SK-N-SH treated with all-trans-retinoic acid at 6 μM for 48 hours (cell line): ENCODE data around the gene PAX5.

ENCODE experiments used
- ATAC-seq: fragments of 200-7000 bp; cut with Tn5 transposase; 3 replicates; pipeline ENCODE4 v1.9.1; 2020; ENCODE audit warnings: mild to moderate bottlenecking, moderate library complexity
- ARNTL ChIP-seq: fragments of 450-650 bp; formaldehyde crosslinking; IDR thresholded peaks from 2 replicates; pipeline ENCODE4 v1.5.0; 2020; ENCODE audit warnings: low read depth, mild to moderate bottlenecking, moderate library complexity, borderline replicate concordance
- BACH2 ChIP-seq: fragments of 250-450 bp; sonication (Bioruptor Pico); IDR thresholded peaks from 2 replicates; pipeline ENCODE4 v1.9.0; 2021; ENCODE audit warnings: mild to moderate bottlenecking, borderline replicate concordance
- CREB5 ChIP-seq: fragments of 250-450 bp; sonication (Bioruptor Pico); IDR thresholded peaks from 2 replicates; pipeline ENCODE4 v1.5.1; 2020; ENCODE audit warnings: low read depth, mild to moderate bottlenecking, moderate library complexity
- CSDC2 ChIP-seq: fragments of 250-450 bp; sonication (Bioruptor Pico); IDR thresholded peaks from 2 replicates; pipeline ENCODE4 v1.5.0; 2020; ENCODE audit warnings: mild to moderate bottlenecking, moderate library complexity
- CSRNP3 ChIP-seq: fragments of 250-450 bp; sonication (Bioruptor Pico); IDR thresholded peaks from 2 replicates; pipeline ENCODE4 v1.5.1; 2021; ENCODE audit warnings: mild to moderate bottlenecking, moderate library complexity
- ESRRG ChIP-seq: fragments of 250-450 bp; sonication (Bioruptor Pico); IDR thresholded peaks from 2 replicates; pipeline ENCODE4 v1.6.1; 2021; ENCODE audit warnings: mild to moderate bottlenecking
- GLIS3 ChIP-seq: fragments of 250-450 bp; sonication (Bioruptor Pico); IDR thresholded peaks from 2 replicates; pipeline ENCODE4 v1.5.0; 2020; ENCODE audit warnings: mild to moderate bottlenecking, moderate library complexity
- ISL1 ChIP-seq: fragments of 250-450 bp; sonication (Bioruptor Pico); IDR thresholded peaks from 2 replicates; pipeline ENCODE4 v2.1.2; 2022; ENCODE audit warnings: mild to moderate bottlenecking, moderate library complexity
- OSR1 ChIP-seq: fragments of 250-450 bp; sonication (Bioruptor Pico); IDR thresholded peaks from 2 replicates; pipeline ENCODE4 v1.8.0; 2022; ENCODE audit warnings: moderate library complexity, mild to moderate bottlenecking, inconsistent platforms
- PATZ1 ChIP-seq: fragments of 250-450 bp; sonication (Bioruptor Pico); IDR thresholded peaks from 2 replicates; pipeline ENCODE4 v1.8.0; 2020; ENCODE audit warnings: mild to moderate bottlenecking, moderate library complexity, borderline replicate concordance
- POU6F1 ChIP-seq: fragments of 250-450 bp; sonication (Bioruptor Pico); IDR thresholded peaks from 2 replicates; pipeline ENCODE4 v1.8.0; 2021; ENCODE audit warnings: low read depth, mild to moderate bottlenecking, moderate library complexity, borderline replicate concordance
- PPARA ChIP-seq: fragments of 250-450 bp; sonication (Bioruptor Pico); IDR thresholded peaks from 2 replicates; pipeline ENCODE4 v1.5.0; 2020; ENCODE audit warnings: mild to moderate bottlenecking, borderline replicate concordance
- SNAI2 ChIP-seq: fragments of 250-450 bp; sonication (Bioruptor Pico); IDR thresholded peaks from 2 replicates; pipeline ENCODE4 v1.5.0; 2020; ENCODE audit warnings: mild to moderate bottlenecking, moderate library complexity
- TCF4 ChIP-seq: fragments of 250-450 bp; sonication (Bioruptor Pico); IDR thresholded peaks from 2 replicates; pipeline ENCODE4 v1.8.0; 2021; ENCODE audit warnings: mild to moderate bottlenecking, moderate library complexity, borderline replicate concordance
- TOX ChIP-seq: fragments of 250-450 bp; sonication (Bioruptor Pico); IDR thresholded peaks from 2 replicates; pipeline ENCODE4 v1.8.0; 2021; ENCODE audit warnings: mild to moderate bottlenecking, moderate library complexity, borderline replicate concordance
- ZFP3 ChIP-seq: fragments of 250-450 bp; sonication (Bioruptor Pico); IDR thresholded peaks from 2 replicates; pipeline ENCODE4 v1.5.0; 2020; ENCODE audit warnings: mild to moderate bottlenecking, moderate library complexity
- ZFP30 ChIP-seq: fragments of 450-650 bp; formaldehyde crosslinking; IDR thresholded peaks from 2 replicates; pipeline ENCODE4 v1.5.0; 2022; ENCODE audit warnings: mild to moderate bottlenecking, moderate library complexity
- ZNF70 ChIP-seq: fragments of 450-650 bp; formaldehyde crosslinking; IDR thresholded peaks from 2 replicates; pipeline ENCODE4 v1.5.0; 2020; ENCODE audit warnings: mild to moderate bottlenecking, moderate library complexity
- ZNF8 ChIP-seq: fragments of 450-650 bp; formaldehyde crosslinking; IDR thresholded peaks from 2 replicates; pipeline ENCODE4 v1.5.0; 2020; ENCODE audit warnings: mild to moderate bottlenecking, moderate library complexity

Gene PAX5

GRCh38 chr9:36808251-36808650 lies 225.8 kb downstream of the PAX5 start (continued):
- TF ChIP-seq PATZ1 (CRISPR knock-in tag), result no peak

GRCh38 chr9:36803961-36804360 lies 230.1 kb downstream of the PAX5 start:
- no peak for ATAC-seq

GRCh38 chr9:36802201-36802920 lies 231.7 kb downstream of the PAX5 start:
- ATAC-seq, result no peak
- TF ChIP-seq PATZ1 (CRISPR knock-in tag), result no peak
- TF ChIP-seq ZFP3 (CRISPR knock-in tag), result no peak
- no peak for TF ChIP-seq ZNF70 (CRISPR knock-in tag)
- TF ChIP-seq CREB5 (CRISPR knock-in tag), result no peak
- no peak for TF ChIP-seq TCF4 (CRISPR knock-in tag)
- TF ChIP-seq GLIS3 (CRISPR knock-in tag), result no peak
- no peak for TF ChIP-seq ZNF8
- no peak for TF ChIP-seq CSRNP3 (CRISPR knock-in tag)
- TF ChIP-seq OSR1 (CRISPR knock-in tag), result no peak
- no peak for TF ChIP-seq ZFP30 (CRISPR knock-in tag)

More at GRCh38 chr9:36803961-36804360, 230.1 kb downstream of the PAX5 start:
- TF ChIP-seq BACH2 (CRISPR knock-in tag), result no peak
- TF ChIP-seq TOX (CRISPR knock-in tag), result no peak
- TF ChIP-seq ISL1 (CRISPR knock-in tag), result no peak
- TF ChIP-seq ZNF70 (CRISPR knock-in tag), result no peak
- no peak for TF ChIP-seq ZFP30 (CRISPR knock-in tag)
- TF ChIP-seq ARNTL (CRISPR knock-in tag), result no peak
- no peak for TF ChIP-seq CSDC2 (CRISPR knock-in tag)
- TF ChIP-seq SNAI2 (CRISPR knock-in tag), result no peak
- no peak for TF ChIP-seq TCF4 (CRISPR knock-in tag)
- no peak for TF ChIP-seq ESRRG (CRISPR knock-in tag)
- TF ChIP-seq, all 23 proteins: peak for 0

GRCh38 chr9:36800455-36800854 lies 233.6 kb downstream of the PAX5 start:
- no peak for TF ChIP-seq POU6F1 (CRISPR knock-in tag)
- no peak for TF ChIP-seq ISL1 (CRISPR knock-in tag)
- TF ChIP-seq ZNF70 (CRISPR knock-in tag), result no peak
- no peak for TF ChIP-seq BACH2 (CRISPR knock-in tag)
- no peak for TF ChIP-seq PPARA (CRISPR knock-in tag)
- ATAC-seq, result no peak
